Inflammatory macrophage (primary cell): ENCODE results near the gene GEMIN7.

ENCODE experiments used
- DNase-seq, 2 donors: peaks; one replicate each; pipeline ENCODE4 v3.0.0-alpha.2; 2020 to 2022

Gene GEMIN7

DNA sequence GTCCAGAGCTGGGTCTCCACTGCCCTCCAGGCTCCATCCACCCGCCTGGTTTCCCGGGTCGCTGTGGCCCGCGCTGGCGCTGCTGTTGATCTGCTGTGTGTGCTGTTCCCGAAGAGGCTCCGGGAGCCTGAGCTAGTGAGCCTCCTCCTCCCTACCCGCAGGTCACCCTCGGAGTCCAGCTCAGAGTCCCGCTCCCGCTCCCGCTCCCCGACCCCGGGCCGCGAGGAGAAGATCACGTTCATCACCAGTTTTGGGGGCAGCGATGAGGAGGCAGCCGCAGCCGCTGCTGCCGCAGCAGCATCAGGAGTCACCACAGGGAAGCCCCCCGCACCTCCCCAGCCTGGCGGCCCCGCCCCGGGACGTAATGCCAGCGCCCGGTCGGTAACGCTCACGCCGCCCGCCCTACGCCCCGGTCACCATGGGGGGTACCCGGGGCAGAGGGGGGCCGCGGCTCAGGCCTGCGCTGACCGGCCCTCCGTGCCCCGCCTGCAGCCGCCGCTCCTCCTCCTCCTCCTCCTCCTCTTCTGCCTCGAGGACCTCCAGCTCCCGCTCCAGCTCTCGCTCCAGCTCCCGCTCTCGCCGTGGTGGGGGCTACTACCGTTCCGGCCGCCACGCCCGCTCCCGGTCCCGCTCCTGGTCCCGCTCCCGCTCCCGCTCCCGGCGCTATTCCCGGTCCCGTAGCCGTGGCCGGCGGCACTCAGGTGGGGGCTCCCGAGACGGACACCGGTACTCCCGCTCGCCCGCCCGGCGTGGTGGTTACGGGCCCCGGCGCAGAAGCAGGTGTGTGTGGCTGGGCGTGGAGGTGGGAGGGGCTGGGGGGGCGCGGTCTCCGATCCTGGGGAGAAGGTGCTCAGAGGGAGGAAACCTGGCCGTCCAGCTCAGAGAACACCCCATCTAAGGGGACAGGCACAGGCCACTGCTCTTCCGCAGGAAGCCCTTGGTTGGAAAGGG is 14.9 kb upstream of the GEMIN7 start:
- DNase-seq = no peak

DNA sequence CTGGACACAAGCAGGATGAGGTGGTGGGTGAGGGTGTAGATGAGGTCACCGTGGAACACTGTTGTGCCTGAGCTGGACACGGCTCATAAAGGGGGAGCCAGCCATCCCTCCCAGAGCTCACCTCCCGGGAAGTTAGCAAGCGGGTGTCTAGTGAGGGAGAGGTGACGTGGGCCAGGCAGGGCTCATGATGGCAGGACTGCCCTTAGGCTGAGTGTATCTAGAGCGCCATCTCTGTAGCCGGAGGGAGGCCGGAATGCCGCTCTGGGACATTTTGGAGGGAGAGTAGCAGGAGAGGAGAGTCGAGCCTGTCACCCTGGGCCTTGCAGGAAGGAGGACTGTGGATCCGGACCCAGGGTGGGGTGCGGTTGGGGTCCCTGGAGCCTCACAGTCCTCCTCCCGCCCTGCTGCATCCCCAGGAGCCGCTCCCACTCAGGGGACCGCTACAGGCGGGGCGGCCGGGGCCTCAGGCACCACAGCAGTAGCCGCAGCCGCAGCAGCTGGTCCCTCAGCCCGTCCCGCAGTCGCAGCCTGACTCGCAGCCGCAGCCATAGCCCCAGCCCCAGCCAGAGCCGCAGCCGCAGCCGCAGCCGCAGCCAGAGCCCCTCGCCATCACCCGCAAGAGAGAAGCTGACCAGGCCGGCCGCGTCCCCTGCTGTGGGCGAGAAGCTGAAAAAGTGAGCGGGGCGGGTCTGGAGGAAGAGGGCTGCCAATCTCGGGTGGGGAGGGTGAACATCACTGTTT is 12.0 kb upstream of the GEMIN7 start:
- no peak for DNase-seq

DNA sequence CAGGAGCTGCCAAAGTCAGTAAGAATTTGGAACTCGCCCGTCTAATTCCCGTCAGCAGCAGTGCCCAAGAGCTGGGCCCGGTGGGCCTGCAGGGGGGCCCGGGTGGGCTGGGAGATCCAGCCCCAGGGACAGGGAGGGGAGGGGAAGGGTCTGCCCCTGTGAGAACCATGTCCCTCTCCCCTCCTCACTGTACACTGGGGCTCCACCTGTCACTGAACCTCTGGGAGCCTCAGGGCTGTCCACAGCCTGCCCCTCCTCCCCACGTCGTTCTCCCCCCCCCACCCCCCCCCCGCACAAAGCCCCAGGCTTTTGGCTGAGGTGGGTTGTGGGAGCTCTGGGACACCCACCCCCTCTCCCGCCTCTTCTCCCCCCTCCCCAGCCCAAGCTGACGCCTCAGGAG is 11.0 kb upstream of the GEMIN7 start:
- no peak for DNase-seq

DNA sequence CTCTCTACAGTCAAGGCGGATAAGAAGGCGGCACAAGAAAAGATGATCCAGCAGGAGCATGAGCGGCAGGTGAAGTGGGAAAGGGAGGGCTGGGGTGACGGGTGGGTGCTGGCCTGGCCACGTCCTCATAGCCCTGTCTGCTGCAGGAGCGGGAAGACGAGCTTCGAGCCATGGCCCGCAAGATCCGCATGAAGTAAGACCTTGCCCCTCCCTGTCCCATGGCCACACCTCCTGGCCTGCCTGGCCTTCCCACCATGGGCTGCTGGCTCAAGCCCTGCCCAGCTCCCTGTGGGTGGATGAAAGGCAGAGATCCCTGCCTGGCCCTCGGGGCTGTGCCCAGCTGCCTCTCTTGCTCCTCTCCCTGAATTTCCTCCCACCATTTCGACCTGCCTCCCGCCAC is 10.0 kb upstream of the GEMIN7 start:
- DNase-seq = peak; percentile 52 to 73

DNA sequence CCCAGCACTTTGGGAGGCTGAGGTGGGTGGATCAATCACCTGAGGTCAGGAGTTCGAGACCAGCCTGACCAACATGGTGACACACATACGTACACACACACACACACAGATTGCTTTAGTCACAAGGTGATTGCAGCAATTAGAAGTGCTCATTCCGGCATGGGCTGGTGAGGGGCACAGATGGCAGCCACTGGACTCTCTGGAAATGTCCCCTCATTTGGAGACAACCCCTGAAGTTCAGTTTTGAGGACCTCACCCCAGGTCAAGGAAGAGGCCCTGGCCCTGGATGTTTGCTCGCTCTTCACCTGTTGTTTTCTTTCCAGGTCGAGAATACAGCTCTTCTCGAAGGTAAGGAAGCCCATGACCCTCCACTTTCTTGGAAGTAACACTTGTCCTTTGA is 8.8 kb upstream of the GEMIN7 start:
- DNase-seq = no peak

DNA sequence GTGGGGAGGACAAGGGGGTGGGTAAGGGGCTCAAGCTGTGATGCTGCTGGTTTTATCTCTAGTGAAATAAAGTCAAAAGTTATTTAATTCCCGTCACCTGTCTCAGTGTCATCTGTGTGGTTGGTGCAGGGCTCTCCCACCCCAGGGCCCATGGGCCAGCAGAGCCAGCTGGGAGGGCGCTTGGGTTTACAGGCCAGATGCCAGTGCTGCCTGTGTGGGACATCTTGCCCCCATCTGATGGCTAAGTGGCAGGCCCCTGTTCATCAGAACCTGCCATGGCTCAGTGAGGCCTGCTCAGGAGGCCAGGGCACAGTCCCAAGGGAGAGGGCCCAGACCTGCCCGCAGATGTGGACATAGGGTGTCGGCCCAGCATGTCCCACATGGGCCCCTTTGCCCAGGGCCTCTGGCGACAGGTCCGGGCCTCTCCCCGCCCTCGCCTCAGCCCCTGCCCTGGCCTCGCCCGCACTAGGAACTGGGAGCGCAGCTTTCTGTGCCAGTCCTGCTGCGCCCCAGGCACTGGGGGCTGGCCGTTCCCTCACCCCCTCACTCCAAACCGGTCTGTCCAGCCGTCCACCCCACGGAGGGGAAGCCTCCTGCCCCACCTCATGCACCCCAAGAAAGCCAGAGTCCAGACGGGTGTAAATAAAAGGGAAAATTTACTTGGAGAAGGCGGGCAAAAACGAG is 8.1 kb upstream of the GEMIN7 start:
- DNase-seq = no peak

DNA sequence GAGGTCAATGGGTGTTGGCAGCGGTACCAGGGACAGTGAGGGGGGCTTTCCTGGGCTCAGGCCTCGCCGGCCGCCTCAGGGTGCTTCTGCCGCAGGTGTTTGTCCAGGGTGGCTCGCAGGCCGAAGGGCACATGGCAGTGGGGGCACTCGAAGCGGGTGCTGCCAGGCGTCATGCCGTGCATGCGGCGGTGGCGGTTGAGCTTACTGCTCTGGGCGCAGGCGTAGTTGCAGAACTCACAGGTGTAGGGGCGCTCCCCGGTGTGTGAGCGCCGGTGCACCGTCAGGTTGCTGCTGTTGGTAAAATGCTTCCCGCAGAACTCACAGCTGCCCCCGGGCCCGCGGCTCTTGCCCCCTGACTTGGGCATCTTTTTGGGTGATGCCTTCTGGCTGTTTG is 7.5 kb upstream of the GEMIN7 start:
- DNase-seq = no peak

DNA sequence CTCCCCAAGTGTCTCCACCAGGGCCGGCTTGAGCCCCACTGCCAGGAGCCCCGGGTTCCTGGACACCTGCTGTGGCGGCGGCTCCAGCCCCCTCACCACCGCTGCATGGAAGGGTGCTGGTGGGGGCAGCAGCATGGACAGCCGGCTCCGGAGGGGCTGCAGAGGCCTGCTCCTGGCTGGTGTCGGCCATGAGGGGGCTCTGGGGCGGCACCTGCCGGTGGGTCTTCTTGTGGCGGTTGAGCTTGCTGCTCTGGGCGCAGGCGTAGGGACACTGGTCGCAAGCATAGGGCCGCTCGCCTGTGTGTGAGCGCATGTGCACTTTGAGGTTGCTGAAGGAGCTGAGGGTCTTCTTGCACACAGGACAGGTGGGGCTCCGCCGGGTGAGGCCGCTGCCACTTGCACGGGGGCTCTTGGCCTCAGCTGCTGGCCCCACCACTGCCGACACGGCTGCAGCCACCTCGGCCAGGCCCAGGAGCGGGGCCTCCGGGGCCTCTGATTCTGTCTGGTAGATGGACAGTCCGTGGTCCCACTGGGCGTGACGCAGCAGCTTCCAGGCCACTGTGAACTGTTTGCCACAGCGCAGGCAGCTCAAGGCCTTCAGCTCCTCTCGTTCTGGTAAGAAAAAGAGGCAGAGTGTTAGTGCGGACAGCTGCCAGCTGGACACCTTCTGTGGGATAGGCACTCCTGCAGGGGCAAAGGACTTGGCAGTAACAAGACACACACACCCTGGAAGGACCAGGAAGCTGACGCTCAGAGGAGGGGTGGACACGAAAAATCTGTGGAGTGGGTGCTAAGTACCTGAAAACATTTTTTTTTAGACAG is 6.9 kb upstream of the GEMIN7 start:
- DNase-seq = no peak

DNA sequence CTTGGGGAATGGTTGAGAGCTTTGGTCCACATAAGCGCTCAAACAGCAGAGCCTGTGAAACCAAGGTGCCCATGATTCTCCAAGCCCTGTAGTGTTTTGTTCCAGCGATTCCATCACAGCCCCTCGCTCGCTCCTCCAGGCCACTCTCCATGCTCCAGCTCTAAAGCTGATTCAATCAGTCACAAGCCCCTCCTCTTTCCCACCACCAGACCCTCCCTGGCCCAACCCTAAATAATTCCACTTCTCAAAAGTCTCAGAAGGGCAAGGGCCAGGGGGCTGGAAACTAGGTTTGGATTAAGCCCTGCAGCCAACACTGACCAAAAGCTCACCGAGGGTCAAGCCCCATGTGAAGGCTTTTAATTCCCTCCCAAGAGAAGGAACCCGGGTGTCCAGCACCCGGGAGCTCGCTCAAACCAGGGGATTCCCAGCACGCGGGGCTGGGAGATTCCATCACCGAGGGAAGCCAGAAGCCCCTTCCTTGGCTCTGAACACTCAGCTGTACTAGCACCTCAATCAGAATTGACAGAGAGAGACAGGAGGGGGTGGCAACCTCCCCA is 4.2 kb upstream of the GEMIN7 start:
- no peak for DNase-seq

DNA sequence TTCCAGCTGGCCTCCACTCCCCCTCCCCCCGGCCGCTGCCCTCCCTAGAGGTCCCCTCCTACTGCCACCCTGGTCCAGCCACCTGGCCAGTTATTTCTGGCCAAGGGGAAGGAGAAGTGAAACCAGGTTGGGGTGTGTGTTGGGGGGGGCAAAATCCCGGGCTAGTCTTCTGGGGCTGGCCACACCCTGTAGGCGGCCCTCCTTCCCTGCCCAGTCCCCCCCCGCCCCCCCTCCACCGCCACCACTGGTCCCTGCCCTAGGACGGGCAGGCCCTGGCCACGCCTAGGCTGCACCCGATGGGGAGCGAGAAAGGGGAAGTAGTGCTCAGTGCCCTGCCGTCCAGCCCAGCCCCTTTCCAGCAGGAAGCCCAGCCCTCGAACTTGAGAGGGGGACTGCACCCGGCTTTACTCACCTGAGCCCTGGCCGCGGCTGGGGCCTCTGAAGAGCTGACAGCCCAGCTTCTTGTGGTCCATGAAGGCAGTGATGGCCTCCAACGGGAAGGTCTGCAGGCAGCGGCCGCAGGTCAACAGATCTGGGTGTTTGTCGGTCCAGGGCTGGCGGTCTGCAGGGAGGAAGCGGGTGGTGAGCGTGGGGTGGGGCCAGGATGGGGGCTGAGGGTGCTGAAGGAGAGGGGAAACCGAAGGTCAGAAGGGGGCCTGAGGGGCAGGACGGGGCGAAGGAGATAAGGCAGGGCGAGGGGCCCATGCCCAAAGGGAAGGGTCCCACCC is 3.6 kb upstream of the GEMIN7 start:
- peak; percentile 93 to 94 for DNase-seq

DNA sequence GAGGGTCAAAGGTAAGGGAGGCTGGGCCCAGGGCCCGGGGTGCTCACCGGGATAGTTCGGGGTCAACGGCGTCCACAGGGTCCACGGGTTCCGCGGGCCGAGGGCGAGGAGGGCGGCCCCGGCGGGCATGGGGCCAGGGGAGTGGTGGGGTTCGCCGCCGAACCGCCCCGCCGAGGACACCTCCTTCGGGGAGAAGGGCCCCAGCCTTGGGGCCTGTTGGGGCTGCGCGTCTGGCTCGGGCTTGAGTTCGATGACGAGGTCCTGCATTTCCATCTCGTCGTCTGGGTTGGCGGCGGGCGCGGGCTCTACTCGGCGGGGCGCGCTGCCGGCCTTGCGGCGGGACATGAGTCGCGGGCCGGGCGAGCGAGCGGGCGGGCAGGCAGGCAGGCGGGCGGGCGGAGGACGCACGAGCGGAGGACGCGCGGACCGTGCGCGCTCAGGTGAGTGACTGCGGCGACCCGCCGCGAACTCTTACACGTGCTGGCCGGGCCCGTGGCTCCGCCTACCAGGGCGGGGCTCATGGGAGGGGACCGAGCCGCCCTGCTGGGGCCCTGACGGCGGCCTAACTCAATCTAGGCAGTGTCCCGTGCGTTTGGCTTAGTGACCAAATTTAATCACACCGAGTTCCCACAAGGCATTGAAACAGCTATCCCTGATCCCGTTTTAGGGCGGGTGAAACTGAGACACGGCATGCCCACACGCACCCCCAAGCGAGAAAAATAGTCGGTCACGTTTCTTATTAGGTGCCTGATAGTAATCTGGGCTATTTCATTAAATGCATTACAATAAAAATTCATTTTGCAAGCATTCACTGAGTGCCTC is 2.8 kb upstream of the GEMIN7 start, which contains the start of gene ZNF296:
TSS of gene ZNF296 (minus strand) at position 450 of the 822 bp plus-strand sequence. CDS start at position 345, 105 bp downstream.
- DNase-seq = peak; percentile 72 to 82

DNA sequence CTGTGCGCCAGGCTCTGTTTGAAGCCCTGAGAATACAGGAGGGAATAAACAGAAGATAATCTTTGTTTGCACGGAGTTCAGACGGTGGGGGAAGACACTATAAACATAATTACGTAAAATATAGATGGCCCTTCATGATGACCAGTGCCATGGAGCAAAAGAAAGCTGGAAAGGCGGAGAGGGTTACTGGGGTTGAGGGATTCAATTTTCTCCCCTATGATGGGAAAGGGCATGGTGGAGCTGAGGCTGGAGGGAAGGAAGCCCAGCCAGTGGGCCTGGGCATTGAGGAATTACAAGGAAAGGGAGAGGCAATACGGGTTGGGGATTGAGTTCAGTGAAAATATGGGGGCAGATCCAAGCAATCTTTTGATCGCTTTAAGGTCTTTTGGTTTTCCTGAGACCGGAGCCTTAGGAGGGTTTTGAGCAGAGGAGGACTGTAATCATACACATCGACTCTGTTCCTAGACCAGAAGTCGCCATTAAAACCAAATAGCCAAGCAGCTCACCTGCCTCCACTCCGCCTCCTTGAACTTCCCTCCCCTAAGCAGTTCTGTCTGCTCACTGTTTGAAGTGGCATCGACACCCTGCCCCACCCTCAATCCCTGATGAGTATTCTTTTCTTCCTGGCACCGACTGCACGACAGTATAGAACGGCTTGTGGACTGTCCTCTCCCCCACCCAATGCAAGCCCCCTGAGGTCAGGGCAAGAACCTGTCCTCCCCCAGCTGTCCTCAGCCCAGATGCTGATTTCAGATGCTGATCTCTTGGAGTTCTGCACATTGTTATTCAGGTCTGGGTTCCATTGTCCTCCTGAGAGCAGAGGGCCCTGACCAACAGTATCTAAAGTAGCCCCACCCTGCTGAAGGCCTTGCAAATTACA is 2.0 kb upstream of the GEMIN7 start:
- DNase-seq = no peak

DNA sequence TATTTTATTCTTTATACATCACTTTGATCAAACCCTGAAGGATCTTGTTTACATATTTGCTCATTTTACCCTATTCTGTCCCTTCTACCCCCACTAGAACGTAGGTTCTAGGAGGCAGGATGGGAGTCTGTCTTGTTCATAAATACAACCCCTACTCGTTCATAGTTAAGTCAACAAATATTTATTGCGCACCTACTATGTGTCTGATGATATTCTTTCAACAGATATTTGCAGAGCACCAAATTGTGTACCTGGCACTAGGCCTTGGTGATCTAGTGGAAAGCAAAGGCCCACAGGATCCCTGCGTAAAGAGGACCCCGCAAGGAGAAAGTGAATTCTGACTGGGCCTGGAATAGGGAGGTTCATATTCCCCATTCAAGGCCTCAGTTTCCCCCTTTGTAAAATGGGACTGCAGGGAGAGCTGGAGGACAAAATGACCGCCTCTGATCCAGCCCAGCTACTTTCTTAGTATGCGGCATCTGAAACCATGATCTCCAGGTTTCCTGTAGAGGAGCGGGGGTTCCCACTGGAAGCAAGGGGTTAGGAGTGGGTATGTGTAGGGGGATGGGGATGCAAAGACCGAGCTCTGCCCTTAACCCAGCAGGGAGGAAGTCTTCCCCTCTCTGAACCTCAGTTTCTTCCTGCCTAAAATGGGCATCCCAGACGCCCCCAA is 534 bp upstream of the GEMIN7 start:
- no peak for DNase-seq

DNA sequence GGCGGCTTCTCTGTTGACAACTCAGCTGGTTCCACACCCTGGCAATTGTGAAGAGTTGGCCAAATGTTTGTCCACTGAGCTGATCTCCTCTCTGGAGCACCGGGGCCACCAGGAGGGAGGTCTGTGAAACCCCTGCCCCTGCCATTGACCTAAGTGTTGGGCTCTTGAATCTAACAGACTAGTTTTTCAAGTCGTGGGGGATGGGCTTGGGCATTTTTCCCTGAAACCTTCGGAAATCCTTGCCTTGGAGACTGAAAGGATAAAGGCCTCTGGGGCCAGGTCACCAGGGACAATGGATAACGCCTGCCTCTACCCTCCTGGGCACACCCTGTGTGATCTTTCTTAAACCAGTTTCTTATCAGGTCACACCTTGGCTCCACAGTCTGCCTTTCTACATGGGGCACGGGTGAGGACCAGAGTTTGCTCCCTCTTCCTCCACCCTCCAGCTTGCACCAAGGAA is 881 bp downstream of the GEMIN7 start:
- no peak for DNase-seq

DNA sequence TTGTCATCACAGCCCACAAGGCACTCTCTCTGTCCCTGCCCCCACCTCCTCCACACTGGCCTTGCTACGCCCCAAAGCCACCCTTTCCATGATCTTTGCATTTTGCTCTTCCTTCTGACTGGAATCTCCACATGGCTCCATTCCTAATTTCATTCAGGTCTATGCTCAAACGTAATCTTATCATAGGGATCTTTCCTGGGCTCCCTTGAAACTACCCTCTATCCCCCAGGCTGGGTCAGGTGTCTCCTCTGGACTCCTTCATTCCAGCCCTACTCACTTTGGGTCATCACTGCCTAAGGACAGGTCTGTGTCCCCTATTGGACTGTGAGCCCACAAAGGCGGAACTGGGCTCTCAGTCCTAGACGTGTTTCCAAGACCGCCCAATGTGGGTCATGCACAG is 3.1 kb downstream of the GEMIN7 start:
- no peak for DNase-seq

DNA sequence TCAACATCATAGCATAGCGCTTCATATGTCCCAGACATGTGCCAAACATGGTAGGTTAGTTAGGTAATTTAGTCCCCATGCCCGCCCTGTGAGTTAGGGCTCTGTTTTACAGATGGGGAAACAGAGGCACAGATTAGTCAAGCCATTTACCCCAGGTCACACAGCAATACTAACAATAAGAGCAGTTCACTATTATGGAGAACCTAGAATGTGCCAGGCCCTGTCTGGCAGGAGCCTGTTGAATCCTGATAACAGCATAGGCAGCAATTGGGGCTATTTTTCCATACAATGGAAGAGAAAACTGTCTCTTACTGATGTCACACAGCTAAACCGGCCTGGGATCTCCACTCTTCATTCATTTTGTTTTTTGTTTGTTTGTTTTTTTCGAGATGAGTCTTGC is 7.4 kb downstream of the GEMIN7 start:
- DNase-seq = no peak

DNA sequence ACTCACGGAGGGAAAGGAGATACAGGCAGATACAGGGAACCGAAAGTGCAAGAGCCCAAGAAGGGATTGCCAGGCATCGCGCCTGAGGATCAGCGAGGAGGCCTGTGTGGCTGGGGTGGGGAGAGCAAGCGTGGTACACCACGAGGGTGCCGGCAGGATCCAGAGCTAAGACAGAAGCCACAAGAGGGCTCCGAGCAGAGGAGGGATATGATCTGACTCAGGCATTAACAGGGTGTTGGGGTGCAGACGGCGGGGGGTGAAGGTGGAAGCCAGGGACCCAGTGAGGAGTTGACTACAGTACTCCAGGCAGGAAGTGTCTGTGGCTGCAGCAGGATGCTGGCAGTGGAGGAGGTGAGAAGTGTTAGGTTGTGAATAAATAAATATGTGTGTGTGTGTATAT is 8.5 kb downstream of the GEMIN7 start:
- peak in 1 of 2 donors; percentile 45 for DNase-seq

DNA sequence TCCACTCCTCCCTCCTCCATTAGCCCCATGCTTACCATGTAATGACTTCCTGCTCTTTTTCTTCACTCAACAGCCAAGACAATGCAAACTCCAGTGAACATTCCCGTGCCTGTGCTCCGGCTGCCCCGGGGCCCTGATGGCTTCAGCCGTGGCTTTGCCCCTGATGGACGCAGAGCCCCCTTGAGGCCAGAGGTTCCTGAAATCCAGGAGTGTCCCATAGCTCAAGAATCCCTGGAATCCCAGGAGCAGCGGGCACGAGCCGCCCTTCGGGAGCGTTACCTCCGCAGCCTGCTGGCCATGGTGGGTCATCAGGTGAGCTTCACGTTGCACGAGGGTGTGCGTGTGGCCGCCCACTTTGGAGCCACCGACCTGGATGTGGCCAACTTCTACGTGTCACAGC is 11.0 kb downstream of the GEMIN7 start:
- no peak for DNase-seq

DNA sequence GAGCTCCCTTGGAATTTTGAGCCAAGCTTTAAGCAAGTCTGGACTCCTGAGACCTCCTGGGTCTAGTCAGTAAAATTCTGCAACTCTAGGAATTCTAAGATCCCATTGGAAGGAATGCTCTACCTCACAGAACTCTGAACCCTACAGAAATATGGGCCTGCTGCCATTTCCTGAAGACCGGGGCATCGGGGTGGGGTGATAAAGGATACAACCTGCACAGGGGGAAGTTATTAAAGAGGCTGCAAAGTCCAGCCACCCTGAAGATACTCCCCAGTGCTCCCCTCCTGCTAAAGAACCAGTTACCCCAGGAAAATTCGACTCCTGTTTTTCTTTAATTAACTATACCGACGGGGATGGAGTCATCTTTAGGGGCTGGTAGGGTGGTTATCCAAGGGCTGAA is 11.5 kb downstream of the GEMIN7 start:
- DNase-seq = no peak
